G401.6 (cell line): ENCODE results near the gene C6orf120.

Experiments
- FAIRE-seq: peaks from 2 replicates; lab custom pipeline; 2012; peaks lifted over from hg19 to GRCh38; lab: Jason Lieb, UNC

Gene C6orf120

DNA sequence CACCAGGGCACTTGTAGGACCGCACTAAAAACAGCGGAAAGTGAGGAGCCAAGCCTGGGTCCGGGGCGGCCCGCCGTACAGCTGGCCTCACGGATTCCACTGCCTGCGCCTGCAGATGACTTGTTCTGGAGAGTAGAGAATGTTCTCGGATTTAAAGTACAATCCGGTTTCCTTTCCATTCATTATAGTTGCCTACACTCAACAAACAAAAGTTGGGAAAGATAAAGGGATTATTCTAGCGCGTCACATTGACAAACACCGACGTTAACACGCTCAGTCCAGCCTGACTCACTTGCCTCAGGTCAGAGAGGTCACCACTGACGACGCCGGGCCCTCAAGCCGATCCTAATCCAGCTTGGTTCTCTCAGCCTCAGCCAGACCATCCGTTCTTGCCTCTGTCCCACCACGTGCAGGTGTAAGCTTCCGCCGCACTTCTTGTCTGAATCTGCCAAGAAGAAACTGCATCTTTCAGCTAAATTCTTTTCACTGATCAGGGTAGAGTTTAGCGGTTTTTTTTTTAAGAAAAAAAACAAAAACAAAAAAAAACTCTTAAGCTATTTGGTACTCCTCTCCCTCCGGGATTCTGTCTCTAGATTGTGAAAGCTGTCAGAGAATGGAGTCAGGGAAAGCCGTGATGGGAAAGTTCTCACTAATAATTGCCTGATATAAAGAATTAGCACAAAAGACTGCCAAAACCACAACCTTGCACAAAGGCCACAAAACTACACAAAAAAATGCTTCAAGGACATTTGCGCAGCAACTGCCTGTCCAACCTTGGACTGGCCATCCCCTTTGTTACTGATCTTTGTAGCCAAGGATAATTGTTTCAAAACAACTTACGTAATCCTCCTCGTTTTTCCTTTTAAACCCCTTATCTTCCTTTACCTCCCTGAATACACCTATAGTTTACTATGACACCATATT is 23.5 kb downstream of the C6orf120 start:
- FAIRE-seq, result no peak

GRCh38 chr6:169726049-169726400 is 24.1 kb downstream of the C6orf120 start:
- no peak for FAIRE-seq

GRCh38 chr6:169726963-169727362 is 25.0 kb downstream of the C6orf120 start:
- no peak for FAIRE-seq

GRCh38 chr6:169729961-169730360 is 28.0 kb downstream of the C6orf120 start:
- FAIRE-seq, result no peak

DNA sequence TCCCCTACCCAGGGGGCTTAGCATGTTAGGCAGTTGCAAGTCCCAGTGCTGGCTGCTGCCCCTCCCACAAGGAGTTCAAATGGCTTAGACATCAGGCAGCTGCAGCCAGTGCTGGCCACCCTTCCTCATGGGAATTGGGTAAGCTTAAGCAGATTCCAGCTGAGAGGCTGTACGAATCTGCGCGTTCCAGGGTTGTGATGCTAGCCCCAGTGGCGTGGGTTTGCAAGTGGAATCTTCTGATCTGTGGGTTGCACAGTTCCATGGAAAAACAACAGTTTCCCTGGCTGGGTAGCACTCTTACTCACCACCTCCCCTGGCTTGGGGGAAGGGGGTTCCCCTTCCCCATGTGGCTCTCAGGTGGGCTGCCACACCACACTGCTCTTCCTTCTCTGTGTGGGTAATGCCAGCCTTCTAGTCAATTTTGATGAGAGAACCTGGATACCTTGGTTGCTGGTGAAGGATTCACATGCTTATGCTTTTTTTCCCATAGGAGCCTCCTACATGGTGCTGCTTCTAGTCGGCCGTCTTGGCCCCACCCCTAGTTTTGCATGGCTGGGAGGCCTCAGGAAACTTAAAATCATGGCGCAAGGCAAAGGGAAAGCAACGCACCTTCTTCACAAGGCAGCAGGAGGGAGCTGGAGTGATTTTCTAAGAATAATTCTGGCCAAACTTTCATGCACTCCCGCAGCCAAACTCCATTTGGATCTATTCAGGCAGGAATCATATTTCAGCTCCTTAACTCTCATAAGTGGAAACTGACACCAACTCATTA is 36.5 kb downstream of the C6orf120 start:
- FAIRE-seq, result no peak

DNA sequence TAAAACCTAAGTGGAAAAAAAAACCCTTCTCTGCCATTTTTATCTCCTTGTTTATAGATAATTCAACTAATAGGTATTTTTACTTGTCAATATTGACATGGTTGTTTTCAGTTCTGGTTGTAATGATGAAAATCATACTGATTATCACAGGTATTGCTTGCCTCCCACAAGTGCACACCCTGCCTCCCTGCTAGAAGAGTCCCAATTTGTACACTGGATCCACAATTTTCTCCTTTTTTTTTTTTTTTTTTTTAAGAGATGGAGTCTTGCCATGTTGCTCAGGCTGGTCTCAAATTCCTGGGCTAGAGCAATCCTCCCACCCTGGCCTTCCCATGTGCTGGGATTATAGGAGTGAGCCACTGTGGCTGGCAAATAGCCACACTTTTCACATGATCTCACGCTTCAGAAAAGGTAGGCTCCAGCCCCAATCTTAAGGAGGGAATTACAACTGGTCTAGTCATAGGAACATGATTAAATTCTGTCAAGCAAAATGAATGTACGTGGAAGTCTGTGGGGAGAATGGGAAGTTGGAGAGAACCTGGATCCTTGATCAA is 37.1 kb downstream of the C6orf120 start:
- FAIRE-seq, result no peak

- FAIRE-seq, result no peak
Measured at GRCh38 chr6:169741344-169741743, 39.4 kb downstream of the C6orf120 start.

DNA sequence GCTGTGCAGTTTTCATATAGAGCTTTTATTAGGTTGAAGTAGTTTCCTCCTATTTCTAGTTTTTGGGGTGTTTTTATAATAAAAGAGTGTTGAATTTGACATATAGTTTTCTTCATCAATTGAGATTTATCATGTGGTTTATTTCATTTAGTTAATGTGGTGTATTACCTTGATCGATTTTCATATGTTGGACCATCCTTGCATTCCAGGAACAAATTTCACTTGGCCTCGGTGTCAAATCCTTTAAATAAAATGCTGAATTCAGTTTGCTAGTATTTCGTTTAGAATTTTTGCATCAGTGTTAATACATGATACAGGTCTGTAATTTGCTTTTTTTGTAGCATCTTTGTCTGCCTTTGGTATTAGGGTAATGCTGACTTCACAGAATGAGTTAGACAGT is 43.5 kb downstream of the C6orf120 start:
- no peak for FAIRE-seq

GRCh38 chr6:169746556-169746955 is 44.6 kb downstream of the C6orf120 start:
- no peak for FAIRE-seq

DNA sequence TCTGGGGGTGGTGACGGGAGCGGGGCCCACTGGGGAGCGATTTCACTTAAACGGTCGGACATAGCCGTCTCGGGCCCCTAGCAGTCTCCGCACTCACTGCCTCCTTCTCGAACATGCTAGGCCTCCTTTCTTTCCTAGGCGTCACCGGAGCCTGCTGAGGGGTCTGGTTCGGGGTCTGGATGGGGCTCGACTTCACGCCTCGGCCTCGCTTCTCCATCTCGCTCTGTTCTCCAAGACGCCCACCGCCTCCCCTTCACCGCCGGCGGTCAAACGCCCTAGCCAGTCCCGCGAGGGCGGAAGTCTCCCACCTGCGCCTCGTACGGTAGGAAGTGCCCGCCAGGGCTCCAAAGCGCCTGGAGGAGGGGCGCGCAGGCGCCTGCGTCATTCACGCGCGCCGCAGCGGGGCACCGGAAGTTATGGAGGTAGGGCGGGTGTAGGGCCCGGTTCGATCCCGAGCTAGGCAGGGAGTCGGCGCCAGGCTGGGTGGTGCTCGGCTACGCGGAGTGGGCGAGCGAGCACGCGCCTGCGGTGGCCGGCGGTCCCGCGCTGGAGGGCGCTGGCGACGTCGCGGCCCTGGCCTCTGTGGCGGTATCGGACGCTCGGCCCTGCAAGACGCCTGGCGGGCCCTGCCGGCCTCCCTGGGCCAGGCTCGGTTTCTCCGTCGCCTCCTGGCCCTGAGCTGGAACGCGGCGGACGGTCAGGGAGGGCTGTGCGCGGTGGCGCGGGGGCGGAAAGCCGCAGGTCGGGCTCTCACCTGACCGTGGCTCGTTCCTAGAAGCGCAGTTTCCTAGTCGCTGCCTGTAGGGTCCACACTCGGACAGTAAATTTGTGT is 49.5 kb downstream of the C6orf120 start, which contains the start of the genes DYNLT2 and ERMARD:
Gene DYNLT2, minus strand, starts transcription at position 331 of the 832 bp plus-strand sequence. Its CDS starts 114 bp downstream, at position 217.
Gene ERMARD, plus strand, starts transcription at position 381 of the 832 bp plus-strand sequence. Its CDS starts 36 bp downstream, at position 417.
- FAIRE-seq, result peak; percentile 73

GRCh38 chr6:169752074-169752623 is 50.2 kb downstream of the C6orf120 start:
- no peak for FAIRE-seq
